Cardiac fibroblast (primary cell): ENCODE results near the gene PCDH17.

Experiments used
- DNase-seq, 2 donors: peaks; one replicate each; pipeline versions ENCODE4 v3.0.0 to v3.0.0-alpha.2; 2010; ENCODE audit warnings: low read depth in 2 of 2
- H3K4me3 ChIP-seq, 2 donors: replicated peaks in 1 of 2; 1 replicate in 1 of 2; 2 replicates in 1 of 2; pipeline ENCODE4 v1.5.1; 2011; ENCODE audit warnings: low read depth in 2 of 2, low read length in 2 of 2, mild to moderate bottlenecking in 2 of 2, moderate library complexity in 1 of 2
- CTCF ChIP-seq: IDR thresholded peaks from one replicate; pipeline ENCODE4 v1.5.1; 2011; ENCODE audit warnings: low read depth, mild to moderate bottlenecking, low read length, inconsistent platforms

PCDH17 gene

GRCh38 chr13:57724486-57725272 is 93.1 kb downstream of the PCDH17 start:
- no peak for DNase-seq
- TF ChIP-seq CTCF, result no peak
- no peak overlapping the region for H3K4me3 ChIP-seq

DNA sequence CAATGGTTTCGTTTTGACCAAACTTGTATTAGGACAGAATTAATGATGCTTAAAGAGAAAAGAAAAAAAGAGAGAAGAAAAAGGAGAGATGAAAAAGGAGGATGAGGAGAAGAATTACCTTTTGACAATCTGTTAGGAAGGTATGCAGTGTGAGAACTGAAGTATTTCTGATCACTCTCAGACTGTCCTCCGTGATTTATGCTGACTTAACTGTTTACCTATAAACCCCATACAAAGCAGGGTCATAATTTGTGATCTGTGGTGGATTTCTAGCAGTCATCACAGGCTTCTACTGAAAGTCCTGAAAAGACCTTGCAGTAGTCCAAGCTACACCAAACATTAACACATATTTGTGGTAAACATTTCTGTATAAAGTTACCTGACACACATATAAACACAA is 93.9 kb downstream of the PCDH17 start:
- DNase-seq, result no peak
- no peak overlapping the region for H3K4me3 ChIP-seq
- TF ChIP-seq CTCF, result no peak

DNA sequence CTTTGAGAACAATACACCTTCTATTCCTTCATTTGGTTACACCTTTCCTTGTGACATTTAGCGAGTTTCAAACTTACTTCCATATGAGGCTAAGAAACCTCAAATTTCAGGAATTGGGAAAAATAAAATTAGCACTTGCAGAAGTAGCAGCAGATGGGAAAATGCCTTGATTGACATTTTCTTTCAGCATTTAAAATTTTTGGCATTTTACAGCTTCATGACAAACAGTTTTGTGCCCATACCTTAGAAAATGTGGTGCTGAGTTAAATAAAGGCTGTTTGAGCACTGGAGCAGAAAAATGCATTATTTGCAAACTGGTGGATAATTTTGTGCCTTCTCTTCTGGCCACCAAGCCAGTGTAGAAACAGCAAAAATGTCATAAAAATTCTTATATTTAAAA is 95.4 kb downstream of the PCDH17 start:
- DNase-seq, result no peak
- H3K4me3 ChIP-seq, result no peak overlapping the region
- no peak for TF ChIP-seq CTCF

GRCh38 chr13:57734306-57734705 is 102.8 kb downstream of the PCDH17 start:
- DNase-seq, result no peak
- TF ChIP-seq CTCF, result no peak

GRCh38 chr13:57739089-57739488 is 107.5 kb downstream of the PCDH17 start:
- TF ChIP-seq CTCF, result no peak
- DNase-seq, result peak in 1 of 2 donors; percentile 5
- H3K4me3 ChIP-seq, result no peak overlapping the region

More at GRCh38 chr13:57734306-57734705, 102.8 kb downstream of the PCDH17 start:
- H3K4me3 ChIP-seq, result no peak overlapping the region

- DNase-seq, result peak in 1 of 2 donors; percentile 83
- H3K4me3 ChIP-seq, result no peak overlapping the region
- TF ChIP-seq CTCF, result no peak
Observed at GRCh38 chr13:57739543-57740190, 108.1 kb downstream of the PCDH17 start.
